Mesenchymal stem cell (in vitro differentiated cells and primary cell): Measurements from ENCODE around the gene PDZD2.

ENCODE experiments used
- DNase-seq: peaks from one replicate; pipeline ENCODE4 v3.0.0-alpha.2; 2013
- H2AFZ ChIP-seq: one replicate; pipeline ENCODE4 v1.6.1; 2013; ENCODE audit warnings: low read depth, mild to moderate bottlenecking, control low read depth, inconsistent platforms, low read length, moderate library complexity
- H2AK5ac ChIP-seq: 2 replicates; pipeline ENCODE4 v1.6.1; 2013; ENCODE audit warnings: low read length, moderate library complexity, mild to moderate bottlenecking, inconsistent platforms; ENCODE audit not compliant: severe bottlenecking
- H2BK120ac ChIP-seq: one replicate; pipeline ENCODE4 v1.6.1; 2013; ENCODE audit warnings: low read depth, mild to moderate bottlenecking, inconsistent platforms, low read length, moderate library complexity
- H2BK12ac ChIP-seq, 2 experiments: one replicate each; pipeline ENCODE4 v1.6.1; 2013; ENCODE audit warnings: inconsistent platforms in 2 of 2, low read length in 2 of 2, mild to moderate bottlenecking in 2 of 2, moderate library complexity in 2 of 2, control low read depth in 1 of 2
- H2BK15ac ChIP-seq: one replicate; pipeline ENCODE4 v1.6.1; 2013; ENCODE audit warnings: mild to moderate bottlenecking, low read depth, inconsistent platforms; ENCODE audit not compliant: poor library complexity, severe bottlenecking
- H2BK5ac ChIP-seq: 2 replicates; pipeline ENCODE4 v1.6.1; 2013; ENCODE audit warnings: low read depth, mild to moderate bottlenecking, low read length, control low read depth, inconsistent platforms; ENCODE audit not compliant: poor library complexity, severe bottlenecking
- H3K14ac ChIP-seq, 2 experiments: one replicate each; pipeline ENCODE4 v1.6.1; 2013; ENCODE audit warnings: inconsistent platforms in 2 of 2, low read length in 2 of 2, control low read depth in 1 of 2, mild to moderate bottlenecking in 1 of 2, moderate library complexity in 1 of 2
- H3K18ac ChIP-seq, 2 experiments: one replicate each; pipeline ENCODE4 v1.6.1; 2013; ENCODE audit warnings: inconsistent platforms in 2 of 2, low read length in 2 of 2, control low read depth in 1 of 2, low read depth in 1 of 2, mild to moderate bottlenecking in 1 of 2
- H3K23ac ChIP-seq, 2 experiments: one replicate each; pipeline ENCODE4 v1.6.1; 2013; ENCODE audit warnings: inconsistent platforms in 2 of 2, low read length in 2 of 2, mild to moderate bottlenecking in 2 of 2, moderate library complexity in 2 of 2, control low read depth in 1 of 2
- H3K27ac ChIP-seq: 2 replicates; pipeline ENCODE4 v1.5.1; 2013; ENCODE audit warnings: mild to moderate bottlenecking, moderate library complexity, low read length, control low read depth, inconsistent platforms; ENCODE audit not compliant: poor library complexity, severe bottlenecking
- H3K27me3 ChIP-seq, 2 experiments: 2 replicates each; pipeline versions ENCODE4 v1.6.1 to v1.7.0; 2013; ENCODE audit warnings: low read length in 2 of 2, mild to moderate bottlenecking in 2 of 2, moderate library complexity in 2 of 2, control low read depth in 1 of 2, inconsistent platforms in 1 of 2; ENCODE audit not compliant: control insufficient read depth in 1 of 2, insufficient read depth in 1 of 2
- H3K36me3 ChIP-seq, 2 experiments: 2 replicates each; pipeline versions ENCODE4 v1.6.1 to v1.7.0; 2013; ENCODE audit warnings: low read length in 2 of 2, control low read depth in 1 of 2, inconsistent platforms in 1 of 2, low read depth in 1 of 2, mild to moderate bottlenecking in 1 of 2; ENCODE audit not compliant: insufficient read depth in 2 of 2, control insufficient read depth in 1 of 2
- H3K4ac ChIP-seq, 2 experiments: one replicate each; pipeline ENCODE4 v1.6.1; 2013; ENCODE audit warnings: inconsistent platforms in 2 of 2, low read length in 2 of 2, mild to moderate bottlenecking in 2 of 2, moderate library complexity in 2 of 2, control low read depth in 1 of 2, low read depth in 1 of 2
- H3K4me1 ChIP-seq: 2 replicates; pipeline ENCODE4 v1.6.1; 2013; ENCODE audit warnings: low read depth, low read length, control low read depth; ENCODE audit not compliant: control insufficient read depth, insufficient read depth
- H3K4me2 ChIP-seq: 2 replicates; pipeline ENCODE4 v1.6.1; 2013; ENCODE audit warnings: low read length, mild to moderate bottlenecking, inconsistent platforms; ENCODE audit not compliant: poor library complexity, severe bottlenecking
- H3K4me3 ChIP-seq, 2 experiments: 2 replicates each; pipeline versions ENCODE4 v1.5.1 to v1.7.0; 2013; ENCODE audit warnings: low read length in 2 of 2, mild to moderate bottlenecking in 2 of 2, control low read depth in 1 of 2, low read depth in 1 of 2; ENCODE audit not compliant: insufficient read depth in 1 of 2
- H3K79me1 ChIP-seq: replicated peaks from 2 replicates; pipeline ENCODE4 v1.6.1; 2013; ENCODE audit warnings: mild to moderate bottlenecking, control low read depth, low read length, inconsistent platforms; ENCODE audit not compliant: poor library complexity, severe bottlenecking
- H3K9ac ChIP-seq: 2 replicates; pipeline ENCODE4 v1.7.0; 2013; ENCODE audit warnings: mild to moderate bottlenecking, low read length, moderate library complexity
- H3K9me3 ChIP-seq: 2 replicates; pipeline ENCODE4 v1.7.0; 2013; ENCODE audit warnings: mild to moderate bottlenecking, low read length; ENCODE audit not compliant: control insufficient read depth
- H4K8ac ChIP-seq: one replicate; pipeline ENCODE4 v1.6.1; 2013; ENCODE audit warnings: inconsistent platforms, mild to moderate bottlenecking, low read length, moderate library complexity
- H4K91ac ChIP-seq: one replicate; pipeline ENCODE4 v1.6.1; 2013; ENCODE audit warnings: mild to moderate bottlenecking, low read length, inconsistent platforms
- WGBS: methylation state at CpG from one replicate; pipeline ENCODE4 v1.1.7; 2013; ENCODE audit warnings: mixed read lengths; 5-methylcytosine and 5-hydroxymethylcytosine counted together

Gene PDZD2

GRCh38 chr5:31748458-31749172, 109.7 kb downstream of the PDZD2 start:
- H3K4me2 ChIP-seq, result no peak overlapping the region
- no peak for DNase-seq

DNA sequence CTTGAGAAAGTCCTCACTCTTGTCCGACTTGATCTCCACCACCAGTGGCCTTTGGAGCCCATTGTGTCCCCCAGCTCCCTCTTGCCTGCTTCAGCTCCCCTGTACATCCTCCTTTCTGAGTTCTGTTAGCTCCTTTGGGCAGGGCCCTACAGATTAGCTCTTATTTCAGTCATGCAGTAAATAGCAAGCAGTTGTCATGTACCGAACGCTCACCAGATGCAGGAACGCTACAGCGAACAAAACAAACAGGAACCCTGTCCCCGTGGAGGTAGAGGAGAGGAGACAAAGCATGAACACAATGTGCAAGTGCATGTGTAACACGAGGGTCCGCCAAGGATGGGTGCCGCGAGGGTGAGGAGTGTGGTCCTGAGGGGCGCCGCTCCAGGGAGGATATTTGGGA, 111.3 kb downstream of the PDZD2 start:
- WGBS, result 87% methylated on average over 12 of the region's 12 CpGs
- H4K91ac ChIP-seq, result no peak overlapping the region
- no peaks in the 10 kb centered on the region for H3K79me1 ChIP-seq
- no peak overlapping the region for H2BK5ac ChIP-seq
- no peak overlapping the region for H3K14ac ChIP-seq
- H3K36me3 ChIP-seq, result no peaks in the 10 kb centered on the region
- no peaks in the 10 kb centered on the region for H3K4me1 ChIP-seq
- H3K27ac ChIP-seq, result no peak overlapping the region
- H3K9ac ChIP-seq, result no peak overlapping the region
- no peak overlapping the region for H4K8ac ChIP-seq
- no peak overlapping the region for H2BK120ac ChIP-seq
- H3K18ac ChIP-seq, result no peak overlapping the region
- H3K4me2 ChIP-seq, result no peak overlapping the region
- DNase-seq, result no peak
- peaks cover 20 to 23% of the 10 kb centered on the region in 2 experiments for H3K27me3 ChIP-seq
- H3K4me3 ChIP-seq, result peak overlapping the region in 1 of 2 experiments; percentile 22
- H2BK15ac ChIP-seq, result peak overlapping the region; percentile 4
- no peaks in the 10 kb centered on the region for H3K9me3 ChIP-seq
- H3K23ac ChIP-seq, result no peak overlapping the region
- no peak overlapping the region for H2AFZ ChIP-seq
- H2AK5ac ChIP-seq, result no peak overlapping the region
- H3K4ac ChIP-seq, result no peak overlapping the region
- no peak overlapping the region for H2BK12ac ChIP-seq

More at GRCh38 chr5:31748458-31749172, 109.7 kb downstream of the PDZD2 start:
- Histone ChIP-seq H2BK120ac (no peak overlapping the region), H3K36me3 (no peaks in the 10 kb centered on the region), H3K4me3 (no peak overlapping the region), H3K9ac (no peak overlapping the region), H2BK15ac (no peak overlapping the region), H3K27me3 (peaks cover 12 to 17% of the 10 kb centered on the region in 2 experiments), H2AFZ (no peak overlapping the region), H3K9me3 (no peaks in the 10 kb centered on the region), H3K27ac (no peak overlapping the region), H3K18ac (no peak overlapping the region), H3K23ac (no peak overlapping the region), H2BK5ac (no peak overlapping the region), H2BK12ac (no peak overlapping the region), H4K91ac (no peak overlapping the region), H3K79me1 (no peaks in the 10 kb centered on the region), H3K4me1 (no peaks in the 10 kb centered on the region), H3K14ac (no peak overlapping the region), H4K8ac (no peak overlapping the region), H3K4ac (no peak overlapping the region), H2AK5ac (no peak overlapping the region)
- WGBS, result 65% methylated on average over 3 of the region's 3 CpGs

DNA sequence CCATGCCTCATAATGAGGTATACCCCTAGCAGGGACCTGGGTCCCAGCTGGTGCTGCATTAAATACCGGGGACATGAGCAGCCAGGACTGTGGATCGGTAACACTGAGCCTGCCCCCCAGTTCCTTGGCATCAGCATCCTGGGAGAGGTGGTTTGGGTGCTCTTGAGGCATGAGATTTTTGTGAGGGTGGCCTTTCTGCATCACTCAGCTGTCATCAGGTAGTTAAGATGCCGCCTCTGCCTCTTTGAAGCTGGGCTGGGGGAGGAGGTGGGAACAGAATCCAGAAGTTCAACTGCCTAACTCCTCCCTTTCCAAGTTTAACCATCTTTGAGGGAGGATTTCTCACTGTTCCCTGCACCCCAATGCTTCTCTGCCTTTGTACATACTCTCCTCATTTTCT, 112.7 kb downstream of the PDZD2 start:
- no peak overlapping the region for H2BK120ac ChIP-seq
- no peak overlapping the region for H3K4ac ChIP-seq
- no peak for DNase-seq
- H3K14ac ChIP-seq, result no peak overlapping the region
- H3K18ac ChIP-seq, result no peak overlapping the region
- H2BK5ac ChIP-seq, result no peak overlapping the region
- H3K79me1 ChIP-seq, result no peaks in the 10 kb centered on the region
- H3K9me3 ChIP-seq, result no peaks in the 10 kb centered on the region
- H3K27me3 ChIP-seq, result peaks cover 20 to 27% of the 10 kb centered on the region in 2 experiments
- no peak overlapping the region for H4K91ac ChIP-seq
- H3K27ac ChIP-seq, result no peak overlapping the region
- no peak overlapping the region for H2AK5ac ChIP-seq
- H2BK15ac ChIP-seq, result no peak overlapping the region
- no peak overlapping the region for H3K23ac ChIP-seq
- no peaks in the 10 kb centered on the region for H3K4me1 ChIP-seq
- no peak overlapping the region for H3K4me2 ChIP-seq
- H3K4me3 ChIP-seq, result no peak overlapping the region
- no peak overlapping the region for H2AFZ ChIP-seq
- WGBS, result 83% methylated on average over 3 of the region's 3 CpGs
- no peak overlapping the region for H4K8ac ChIP-seq
- no peak overlapping the region for H3K9ac ChIP-seq
- no peaks in the 10 kb centered on the region for H3K36me3 ChIP-seq
- no peak overlapping the region for H2BK12ac ChIP-seq

DNA sequence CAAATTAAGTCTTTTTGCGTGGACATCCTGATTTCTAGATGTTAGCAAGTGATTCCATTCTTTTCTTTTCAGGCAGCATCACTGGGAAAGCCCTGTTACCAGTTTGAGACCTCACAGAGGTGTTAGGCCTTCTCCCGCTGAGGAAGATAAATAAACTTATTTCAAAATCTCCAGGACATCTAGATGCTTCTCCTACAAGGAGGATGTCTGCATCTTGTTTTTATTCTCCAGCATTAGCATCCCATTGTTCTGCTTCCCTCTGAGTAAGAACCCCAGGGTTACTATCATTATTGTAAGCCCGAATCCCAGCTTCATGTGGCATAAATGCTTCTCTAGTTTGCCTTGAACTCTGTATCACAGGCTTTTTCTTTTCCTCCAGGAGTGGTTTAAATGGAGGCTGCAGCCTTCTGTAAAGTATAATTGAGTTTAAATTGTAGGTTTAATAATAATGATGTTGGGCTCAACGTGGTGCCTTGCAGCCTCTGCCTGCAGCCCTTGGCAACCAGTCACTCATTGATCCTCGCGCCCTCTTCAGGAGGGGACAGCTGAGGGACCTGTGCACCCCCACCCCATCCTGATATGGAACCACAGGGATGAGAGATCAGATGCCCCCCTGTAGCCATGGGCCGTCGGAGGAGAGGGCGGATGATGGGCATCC, 114.9 kb downstream of the PDZD2 start:
- Histone ChIP-seq H3K9me3 (no peaks in the 10 kb centered on the region), H3K36me3 (no peaks in the 10 kb centered on the region), H4K8ac (no peak overlapping the region), H3K14ac (no peak overlapping the region), H2BK5ac (no peak overlapping the region), H2BK120ac (no peak overlapping the region), H3K23ac (no peak overlapping the region), H3K79me1 (no peaks in the 10 kb centered on the region), H3K27ac (no peak overlapping the region), H3K4ac (no peak overlapping the region), H2AFZ (no peak overlapping the region), H2AK5ac (no peak overlapping the region), H3K27me3 (peaks cover 14 to 31% of the 10 kb centered on the region in 2 experiments), H2BK15ac (no peak overlapping the region), H2BK12ac (no peak overlapping the region), H3K18ac (no peak overlapping the region), H3K4me3 (no peak overlapping the region), H3K4me2 (no peak overlapping the region), H3K9ac (no peak overlapping the region), H4K91ac (peak overlapping the region; percentile 78), H3K4me1 (no peaks in the 10 kb centered on the region)
- DNase-seq, result no peak
- WGBS, result 59% methylated on average over 9 of the region's 9 CpGs
